OCI-LY7 (cell line): ENCODE measurements around the gene TRAPPC10. TPM values are rescaled to one million over a fixed set of nuclear protein-coding genes. Genes with fewer than 3 reads are reported as not detected.

Experiments used
- BruUV-seq: library from RNA; stranded (reverse); fragments of 400-500 nt; replicated peaks from 2 replicates; lab custom pipeline; 2021; lab: Mats Ljungman, UMichigan
- CTCF ChIA-PET: fragments of 300-600 bp; sonication (Branson Sonifier 250); formaldehyde crosslinking; loops from one replicate; lab custom pipeline; 2022; ENCODE audit warnings: antibody characterized with exemption; ENCODE audit not compliant: unreplicated experiment; lab: Charles Lee
- POLR2A ChIA-PET: fragments of 300-600 bp; sonication (Branson Sonifier 250); formaldehyde crosslinking; loops from one replicate; lab custom pipeline; 2022; ENCODE audit warnings: antibody characterized with exemption; lab: Charles Lee
- DNase-seq: peaks from one replicate; pipeline ENCODE4 v3.0.0-alpha.2; 2015; ENCODE audit warnings: low spot score
- H2AFZ ChIP-seq: fragments of 200-600 bp; sonication (generic), shearing (Covaris generic); 2 replicates; pipeline ENCODE4 v1.6.1; 2014; ENCODE audit warnings: mild to moderate bottlenecking, antibody characterized with exemption, low read length, moderate library complexity
- H3K27ac ChIP-seq: fragments of 200-600 bp; sonication (generic); 2 replicates; pipeline ENCODE4 v1.5.1; 2014; ENCODE audit warnings: mixed run types, low read depth, mild to moderate bottlenecking, moderate library complexity, low read length, inconsistent platforms; ENCODE audit not compliant: poor library complexity, severe bottlenecking
- H3K36me3 ChIP-seq: fragments of 200-600 bp; sonication (generic); 2 replicates; pipeline ENCODE4 v1.6.1; 2014; ENCODE audit warnings: mild to moderate bottlenecking, antibody characterized with exemption, low read length, moderate library complexity, mixed read lengths; ENCODE audit not compliant: insufficient read depth
- H3K4me1 ChIP-seq: fragments of 200-600 bp; sonication (generic); 2 replicates; pipeline ENCODE4 v1.5.1; 2014; ENCODE audit warnings: mild to moderate bottlenecking, low read length; ENCODE audit not compliant: insufficient read depth, poor library complexity, severe bottlenecking
- H3K4me2 ChIP-seq: fragments of 200-600 bp; sonication (generic); 2 replicates; pipeline ENCODE4 v1.6.1; 2014; ENCODE audit warnings: mild to moderate bottlenecking, low read length
- H3K4me3 ChIP-seq: fragments of 200-600 bp; sonication (generic); 2 replicates; pipeline ENCODE4 v1.5.1; 2014; ENCODE audit warnings: mild to moderate bottlenecking, low read depth, low read length; ENCODE audit not compliant: poor library complexity, severe bottlenecking
- H3K79me2 ChIP-seq: fragments of 200-600 bp; sonication (generic); 2 replicates; pipeline ENCODE4 v1.6.1; 2016; ENCODE audit warnings: low read depth, mild to moderate bottlenecking, low read length, moderate library complexity, mixed read lengths; ENCODE audit not compliant: insufficient read depth
- H3K9me2 ChIP-seq: fragments of 200-600 bp; sonication (generic); 2 replicates; pipeline ENCODE4 v1.6.1; 2016; ENCODE audit warnings: mild to moderate bottlenecking, low read length, mixed read lengths; ENCODE audit not compliant: insufficient read depth
- H3K9me3 ChIP-seq: fragments of 200-600 bp; sonication (generic); 2 replicates; pipeline ENCODE4 v1.6.1; 2014; ENCODE audit warnings: mild to moderate bottlenecking, mixed run types, low read length, mixed read lengths
- H4K20me1 ChIP-seq: fragments of 200-600 bp; sonication (generic); 2 replicates; pipeline ENCODE4 v1.6.1; 2014; ENCODE audit warnings: mild to moderate bottlenecking, antibody characterized with exemption, low read length, moderate library complexity, mixed read lengths; ENCODE audit not compliant: insufficient read depth
- EZH2phosphoT487 ChIP-seq: fragments of 200-600 bp; sonication (generic); IDR thresholded peaks from 2 replicates; pipeline ENCODE4 v1.6.1; 2018; ENCODE audit warnings: low read depth, borderline replicate concordance, mild to moderate bottlenecking, mixed run types, antibody characterized with exemption, low read length, moderate library complexity, mixed read lengths
- intact Hi-C: fragments of 100-400 bp; cut with micrococcal nuclease; formaldehyde crosslinking; loops from one replicate; pipeline ENCODE4 v1.10.0; 2022; ENCODE audit not compliant: unreplicated experiment
- total RNA-seq, 2 experiments: library from RNA; depleted of rRNA in 1 of 2; stranded (reverse); fragments of >200 nt in 1 of 2; shearing (Covaris generic) in 1 of 2; gene quantifications; 2 replicates each; pipeline ENCODE4 v1.2.3, GENCODE V29; 2014 to 2022
- TF ChIP-seq, protein P1 (sequence below): fragments of 200-600 bp; sonication (generic); conservative IDR thresholded peaks from 2 replicates; pipeline ENCODE4 v1.5.1; 2014; ENCODE audit warnings: mild to moderate bottlenecking, antibody characterized with exemption, low read length, moderate library complexity, mixed read lengths

TRAPPC10 gene
- total RNA-seq, 2 experiments from 2014 or later: 37.4 to 54.7 TPM

DNA sequence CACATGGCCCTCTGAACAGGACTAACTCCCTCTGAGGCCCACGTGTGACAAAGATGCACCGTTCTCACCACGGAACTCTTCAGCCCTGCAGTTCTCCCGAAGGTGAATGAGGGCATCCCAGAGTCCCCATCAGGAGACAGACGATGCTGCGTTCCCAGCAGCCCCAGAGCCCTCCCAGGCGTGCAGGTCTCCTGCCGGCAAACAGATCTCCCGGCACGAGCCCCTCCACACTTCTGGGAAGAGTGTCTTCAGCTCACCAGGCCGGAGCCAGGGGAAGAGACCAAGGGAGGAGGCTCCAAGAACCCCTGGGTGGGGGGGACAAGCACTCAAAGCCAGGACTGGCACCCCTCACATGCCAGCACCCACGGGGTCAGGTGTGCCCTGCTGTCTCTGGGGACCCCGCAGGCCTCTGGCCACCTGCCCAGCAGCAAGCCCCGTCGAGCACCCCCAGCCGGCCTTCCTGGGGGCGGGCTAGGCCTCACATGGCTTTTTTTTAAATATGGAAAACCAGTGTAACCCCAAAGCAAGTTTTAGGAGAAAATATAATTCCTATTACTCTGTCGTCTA, 45.1 kb upstream of the TRAPPC10 start:
- POLR2A ChIA-PET: no interaction called here
- no peak for DNase-seq
- CTCF ChIA-PET: no interaction called here
- intact Hi-C loops: no loop called here
- Histone ChIP-seq H3K79me2 (no peaks in the 10 kb centered on the region), H3K4me2 (no peak overlapping the region), H2AFZ (no peak overlapping the region), H4K20me1 (no peaks in the 10 kb centered on the region), H3K36me3 (no peaks in the 10 kb centered on the region), H3K27ac (no peak overlapping the region), H3K9me3 (no peaks in the 10 kb centered on the region), H3K4me1 (no peaks in the 10 kb centered on the region), H3K9me2 (no peaks in the 10 kb centered on the region), H3K4me3 (no peak overlapping the region)
- BruUV-seq: no TSS peak
- no peak for TF ChIP-seq EZH2phosphoT487
- TF ChIP-seq, protein P1, sequence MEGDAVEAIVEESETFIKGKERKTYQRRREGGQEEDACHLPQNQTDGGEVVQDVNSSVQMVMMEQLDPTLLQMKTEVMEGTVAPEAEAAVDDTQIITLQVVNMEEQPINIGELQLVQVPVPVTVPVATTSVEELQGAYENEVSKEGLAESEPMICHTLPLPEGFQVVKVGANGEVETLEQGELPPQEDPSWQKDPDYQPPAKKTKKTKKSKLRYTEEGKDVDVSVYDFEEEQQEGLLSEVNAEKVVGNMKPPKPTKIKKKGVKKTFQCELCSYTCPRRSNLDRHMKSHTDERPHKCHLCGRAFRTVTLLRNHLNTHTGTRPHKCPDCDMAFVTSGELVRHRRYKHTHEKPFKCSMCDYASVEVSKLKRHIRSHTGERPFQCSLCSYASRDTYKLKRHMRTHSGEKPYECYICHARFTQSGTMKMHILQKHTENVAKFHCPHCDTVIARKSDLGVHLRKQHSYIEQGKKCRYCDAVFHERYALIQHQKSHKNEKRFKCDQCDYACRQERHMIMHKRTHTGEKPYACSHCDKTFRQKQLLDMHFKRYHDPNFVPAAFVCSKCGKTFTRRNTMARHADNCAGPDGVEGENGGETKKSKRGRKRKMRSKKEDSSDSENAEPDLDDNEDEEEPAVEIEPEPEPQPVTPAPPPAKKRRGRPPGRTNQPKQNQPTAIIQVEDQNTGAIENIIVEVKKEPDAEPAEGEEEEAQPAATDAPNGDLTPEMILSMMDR: no peak

DNA sequence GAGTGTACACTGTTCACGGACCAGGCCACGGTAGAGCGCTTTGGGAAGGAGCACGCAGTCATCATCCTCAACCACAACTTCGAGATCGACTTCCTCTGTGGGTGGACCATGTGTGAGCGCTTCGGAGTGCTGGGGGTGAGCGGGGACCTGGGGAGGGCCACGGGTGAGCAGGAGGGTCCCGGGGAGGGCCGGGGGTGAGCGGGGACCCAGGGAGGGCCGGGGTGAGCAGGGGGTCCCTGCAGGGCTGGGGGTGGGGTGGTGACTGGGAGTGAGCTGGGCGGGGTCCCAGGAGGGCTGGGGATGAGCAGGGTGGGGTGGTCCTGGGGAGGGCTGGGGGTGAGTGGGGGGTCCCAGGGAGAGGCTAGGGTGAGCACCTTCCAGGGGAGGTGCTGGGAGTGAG, 44.1 kb upstream of the TRAPPC10 start:
- CTCF ChIA-PET: no interaction called here
- intact Hi-C loops: no loop called here

More for the DNA sequence above, 44.1 kb upstream of the TRAPPC10 start:
- POLR2A ChIA-PET: no interaction called here
- no peak for DNase-seq
- Histone ChIP-seq H2AFZ (no peak overlapping the region), H3K9me2 (no peaks in the 10 kb centered on the region), H3K27ac (no peak overlapping the region), H3K36me3 (no peaks in the 10 kb centered on the region), H3K4me1 (no peaks in the 10 kb centered on the region), H3K79me2 (no peaks in the 10 kb centered on the region), H3K4me2 (no peak overlapping the region), H4K20me1 (no peaks in the 10 kb centered on the region), H3K9me3 (no peaks in the 10 kb centered on the region), H3K4me3 (no peak overlapping the region)
- no TSS peak for BruUV-seq
- no peak for TF ChIP-seq EZH2phosphoT487
- TF ChIP-seq, protein P1: no peak
